Suppressor macrophage (primary cell): Measurements from ENCODE around the gene AHCYL1.

ENCODE experiments used
- DNase-seq, 4 experiments: peaks; one replicate each; pipeline ENCODE4 v3.0.0-alpha.2; 2020 to 2022

AHCYL1 gene

DNA sequence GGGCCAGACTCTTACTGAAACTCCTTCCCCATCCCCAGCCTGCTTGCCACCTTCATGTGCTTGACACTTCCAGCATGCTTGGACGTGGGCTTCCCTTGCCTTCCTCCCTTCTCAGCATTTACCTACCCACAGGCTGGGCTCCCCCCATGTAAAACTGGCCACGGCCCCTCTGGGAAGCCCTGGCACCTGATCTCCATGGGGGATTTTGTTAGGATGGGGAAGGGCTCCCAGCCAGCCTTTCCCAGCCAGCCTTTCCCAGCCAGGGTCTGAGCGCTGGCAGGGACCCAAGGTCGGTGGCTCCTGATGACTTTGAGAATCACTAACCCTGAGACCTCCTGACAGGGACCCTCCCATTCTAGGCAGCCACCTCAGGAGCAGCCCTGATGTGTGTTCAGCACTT, 79.2 kb downstream of the AHCYL1 start:
- DNase-seq, result no peak

DNA sequence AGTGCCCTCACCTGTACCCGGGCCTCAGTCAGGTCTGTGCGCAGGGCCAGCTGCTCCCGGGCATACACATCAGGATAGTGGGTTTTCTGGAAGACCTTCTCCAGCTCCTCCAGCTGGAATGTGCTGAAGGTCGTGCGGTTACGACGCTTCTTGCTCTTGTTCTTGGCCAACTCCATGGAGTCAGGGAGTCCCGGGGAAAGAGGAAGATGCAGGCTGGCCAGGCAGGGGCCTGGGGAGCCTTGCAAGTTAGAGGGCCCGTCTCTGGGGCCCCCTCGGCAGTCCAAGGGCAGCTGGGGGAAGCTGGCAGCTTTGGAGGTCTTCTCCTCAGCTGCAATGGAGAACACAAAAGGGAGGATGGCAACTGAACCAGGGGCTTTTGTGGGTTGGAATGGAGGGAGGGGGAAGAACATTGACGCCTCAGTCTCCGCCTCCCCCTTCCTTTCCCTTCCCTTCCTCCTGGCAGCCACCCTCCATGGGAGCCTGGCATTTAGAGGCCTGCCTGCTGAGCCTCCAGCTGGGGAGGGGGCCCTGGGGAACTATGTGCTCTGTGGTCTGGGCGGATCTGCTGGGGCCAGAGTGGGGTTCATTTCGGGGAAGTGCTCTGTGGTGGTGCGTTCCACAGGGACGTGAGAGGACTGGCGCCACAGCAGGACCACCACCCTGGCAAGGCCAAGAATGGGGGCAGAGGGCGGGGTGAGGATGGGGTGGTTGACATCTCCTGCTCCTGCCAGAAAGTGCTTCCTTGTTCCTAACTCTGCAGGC, 80.2 kb downstream of the AHCYL1 start:
- DNase-seq, result no peak

DNA sequence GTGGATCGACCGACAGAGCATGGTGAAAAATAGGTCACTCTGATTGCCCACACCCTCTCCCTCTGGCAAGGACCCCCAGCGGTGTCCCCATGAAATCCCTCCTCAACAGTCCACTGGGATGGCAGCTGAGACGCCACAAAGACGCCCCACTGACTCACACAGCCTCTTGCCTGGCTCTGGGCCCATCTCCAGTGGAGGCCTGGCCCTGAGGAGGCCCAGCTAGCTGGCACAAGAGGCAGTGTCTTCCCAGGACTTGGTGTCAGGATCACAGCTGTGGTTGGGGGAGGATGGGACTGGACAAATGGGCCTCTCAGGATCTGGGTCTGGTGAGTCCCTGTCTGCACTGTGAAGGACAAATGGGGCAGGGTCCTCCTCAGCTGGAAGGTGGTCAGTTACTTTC, 81.3 kb downstream of the AHCYL1 start:
- DNase-seq, result no peak

DNA sequence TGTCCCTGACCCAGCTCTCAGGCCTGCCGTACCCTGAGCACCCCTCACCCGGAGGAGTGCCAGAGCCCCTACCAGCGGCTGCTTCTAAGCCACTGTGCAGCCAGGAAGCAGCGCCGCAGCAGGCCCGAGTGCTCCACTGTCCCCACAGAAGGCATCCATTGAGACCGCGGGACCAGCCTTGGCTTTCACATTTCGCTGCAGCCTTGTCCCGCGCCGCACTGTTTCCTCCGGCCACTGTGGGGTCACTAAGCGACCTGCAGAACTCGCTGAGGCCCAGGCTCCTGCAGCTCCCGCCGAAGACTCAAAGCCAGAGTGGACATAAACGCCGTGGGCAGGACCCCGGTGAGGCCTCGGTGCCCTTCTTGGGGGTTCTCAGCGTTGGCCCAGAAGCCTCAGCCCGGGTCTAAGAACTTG, 82.9 kb downstream of the AHCYL1 start:
- no peak for DNase-seq

DNA sequence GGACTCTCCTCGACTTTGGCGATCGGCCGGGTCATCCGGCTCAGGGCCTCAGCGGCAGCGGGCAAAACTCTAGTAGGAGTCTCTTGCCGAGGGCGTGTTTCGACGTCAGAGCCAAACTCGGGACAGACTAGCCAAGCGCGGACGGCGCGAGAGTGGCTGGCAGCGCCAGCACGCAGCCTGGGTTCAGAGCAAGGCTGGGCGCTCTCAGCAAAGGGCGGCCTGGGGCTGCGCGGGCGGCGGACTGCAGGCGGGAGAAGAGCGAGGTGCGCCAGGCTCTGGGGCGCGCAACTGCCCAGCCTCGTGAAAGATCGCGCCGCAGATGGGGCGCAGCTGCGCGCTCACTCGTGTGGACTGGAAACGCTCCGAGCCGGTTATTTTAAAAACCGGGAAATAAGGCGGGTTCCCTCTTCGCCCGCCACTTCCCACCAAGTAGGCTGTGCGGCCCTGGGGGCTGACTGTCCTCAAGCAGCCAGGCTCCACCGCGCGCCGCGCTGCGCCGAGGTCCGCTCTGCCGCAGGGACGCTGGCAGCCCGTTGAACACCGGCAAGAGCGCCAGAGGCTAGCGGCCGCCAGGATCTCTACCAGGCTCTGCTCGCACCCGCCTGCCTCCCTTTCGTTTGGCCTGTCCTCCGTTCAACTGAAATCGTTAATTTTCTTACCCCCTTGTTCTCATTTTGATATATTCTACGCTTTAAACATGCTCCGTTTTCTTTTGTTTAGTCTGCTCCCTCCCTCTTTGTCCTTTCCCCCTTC, 83.5 kb downstream of the AHCYL1 start:
- peak; percentile 17 to 53 (median 45) for DNase-seq

GRCh38 chr1:110068646-110069403, 84.3 kb downstream of the AHCYL1 start:
- DNase-seq, result peak; percentile 21 to 53 (median 40)

DNA sequence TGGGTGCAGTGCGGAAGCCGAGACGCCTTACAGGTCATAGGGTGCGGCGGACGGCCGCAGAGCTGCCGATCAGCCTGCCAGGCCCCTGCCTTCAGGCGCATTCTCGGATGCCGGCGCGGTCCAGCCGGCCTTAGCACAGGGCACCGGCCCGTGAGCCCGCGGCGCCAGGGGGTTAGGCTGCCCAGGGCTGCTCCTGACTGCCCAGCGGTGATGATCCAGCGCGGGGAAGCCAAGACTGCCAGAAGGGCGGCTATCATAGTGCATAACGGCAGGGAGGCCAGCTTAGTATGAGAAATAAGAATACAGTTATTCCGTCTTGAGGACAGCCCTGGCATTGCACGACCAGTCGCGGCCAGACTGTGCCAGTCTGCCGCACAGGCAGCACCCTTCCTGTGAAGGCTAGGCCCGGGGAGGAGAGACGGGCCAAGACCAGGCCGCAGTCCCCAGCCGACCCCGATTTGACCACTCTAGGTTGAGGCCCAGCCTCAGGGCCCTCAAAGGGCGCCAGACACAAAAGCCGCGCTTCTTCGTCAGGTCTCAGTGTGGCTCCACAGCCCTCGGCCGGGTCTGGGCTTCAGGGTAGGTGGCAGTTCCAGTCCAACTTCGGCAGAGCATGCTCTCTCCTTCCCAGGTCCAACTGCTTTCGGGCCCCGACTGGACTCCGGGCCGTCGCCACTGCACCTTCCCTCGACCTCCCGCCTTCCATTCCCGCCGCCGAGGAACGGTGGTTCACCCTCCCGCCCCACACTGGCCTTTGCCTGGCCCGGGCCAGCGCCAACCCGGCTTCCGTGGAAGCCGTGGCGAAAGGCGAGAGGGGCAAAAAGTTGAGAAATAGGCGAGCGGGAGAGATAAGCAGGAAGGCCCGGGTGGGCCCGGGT, 85.1 kb downstream of the AHCYL1 start:
- peak in 3 of 4 experiments; percentile 6 to 31 (median 25) for DNase-seq

DNA sequence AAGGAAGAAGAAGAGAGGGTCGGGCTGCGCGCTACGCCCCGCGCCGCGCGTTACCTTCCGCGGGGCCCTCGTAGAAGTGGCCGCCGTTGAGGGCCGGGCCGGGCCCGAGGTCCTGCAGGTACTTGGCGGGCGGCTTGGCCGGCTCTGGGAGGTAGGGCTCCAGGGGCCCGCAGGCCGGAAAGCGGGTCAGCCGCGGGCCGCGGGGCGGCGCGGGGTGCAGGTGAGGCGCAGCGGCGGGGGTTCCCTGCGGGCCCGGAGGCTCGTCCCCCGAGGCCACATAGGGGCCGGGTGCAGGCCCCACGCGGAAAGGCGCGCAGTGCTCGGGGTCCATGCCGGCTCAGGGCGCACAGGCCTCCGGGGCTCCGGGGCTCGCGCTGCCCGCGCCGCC, 85.7 kb downstream of the AHCYL1 start:
- DNase-seq, result no peak

- no peak for DNase-seq
Measured at GRCh38 chr1:110070671-110071242, 86.2 kb downstream of the AHCYL1 start, which contains the start of gene ALX3. TSS of gene ALX3 (minus strand) at chr1:110070672. CDS start at chr1:110070612, 60 bp downstream.
